Thoracic aorta (tissue), 2 donors: Measurements from ENCODE around the gene TRPV5. TPM values are rescaled to one million over a fixed set of nuclear protein-coding genes. Genes with fewer than 3 reads are reported as not detected.

Experiments
- ATAC-seq: fragments of 150-250 bp; one replicate; pipeline ENCODE4 v1.8.0; 2017; ENCODE audit warnings: low read depth; ENCODE audit not compliant: insufficient number of reproducible peaks, low FRiP score
- DNase-seq: peaks from one replicate; pipeline ENCODE4 v3.0.0-alpha.2; 2020; ENCODE audit warnings: low spot score
- H3K27ac ChIP-seq, 2 donors: fragments of 200-600 bp; sonication (generic); 1 replicate in 1 of 2; 2 replicates in 1 of 2; pipeline ENCODE4 v1.5.1; 2016; ENCODE audit warnings: mild to moderate bottlenecking in 2 of 2, moderate library complexity in 2 of 2
- H3K27me3 ChIP-seq: fragments of 200-600 bp; sonication (generic); replicated peaks from 2 replicates; pipeline ENCODE4 v1.6.0; 2016; ENCODE audit warnings: mild to moderate bottlenecking; ENCODE audit not compliant: insufficient read depth
- H3K36me3 ChIP-seq: fragments of 200-600 bp; sonication (generic); one replicate; pipeline ENCODE4 v1.5.1; 2016
- H3K4me1 ChIP-seq, 2 donors: fragments of 200-600 bp; sonication (generic); 1 replicate in 1 of 2; 2 replicates in 1 of 2; pipeline versions ENCODE4 v1.5.1 to v1.6.0; 2016; ENCODE audit warnings: low read depth in 2 of 2, mild to moderate bottlenecking in 1 of 2; ENCODE audit not compliant: control insufficient read depth in 1 of 2
- H3K4me3 ChIP-seq: fragments of 200-600 bp; sonication (generic); 2 replicates; pipeline ENCODE4 v1.5.1; 2016; ENCODE audit warnings: mild to moderate bottlenecking
- H3K9me3 ChIP-seq: fragments of 200-600 bp; sonication (generic); 2 replicates; pipeline ENCODE4 v1.5.1; 2016
- CTCF ChIP-seq: fragments of 200-600 bp; sonication (generic); IDR thresholded peaks from one replicate; pipeline ENCODE4 v1.5.1; 2019; ENCODE audit warnings: antibody characterized with exemption
- total RNA-seq, 2 donors: library from RNA; depleted of rRNA; stranded (reverse); fragments of >200 nt; gene quantifications; one replicate each; pipeline versions ENCODE4 v1.1.0 to v1.2.3, GENCODE V29; 2016

Gene TRPV5
- total RNA-seq, 2 donors from 2014 or later, result not detected

GRCh38 chr7:142948603-142949002 lies 15.1 kb upstream of the TRPV5 start:
- Histone ChIP-seq H3K4me1 (no peaks in the 10 kb centered on the region), H3K9me3 (no peaks in the 10 kb centered on the region), H3K27ac (no peak overlapping the region), H3K27me3 (no peaks in the 10 kb centered on the region), H3K36me3 (no peaks in the 10 kb centered on the region), H3K4me3 (no peak overlapping the region)
- DNase-seq (no peak), ATAC-seq (no peak)
- no peak for TF ChIP-seq CTCF

GRCh38 chr7:142945001-142945400 lies 11.5 kb upstream of the TRPV5 start:
- DNase-seq (no peak), ATAC-seq (no peak)
- no peaks in the 10 kb centered on the region for H3K27me3 ChIP-seq
- no peaks in the 10 kb centered on the region for H3K4me1 ChIP-seq
- H3K4me3 ChIP-seq, result no peak overlapping the region
- no peaks in the 10 kb centered on the region for H3K9me3 ChIP-seq
- TF ChIP-seq CTCF, result no peak
- no peaks in the 10 kb centered on the region for H3K36me3 ChIP-seq
- H3K27ac ChIP-seq, result no peak overlapping the region

DNA sequence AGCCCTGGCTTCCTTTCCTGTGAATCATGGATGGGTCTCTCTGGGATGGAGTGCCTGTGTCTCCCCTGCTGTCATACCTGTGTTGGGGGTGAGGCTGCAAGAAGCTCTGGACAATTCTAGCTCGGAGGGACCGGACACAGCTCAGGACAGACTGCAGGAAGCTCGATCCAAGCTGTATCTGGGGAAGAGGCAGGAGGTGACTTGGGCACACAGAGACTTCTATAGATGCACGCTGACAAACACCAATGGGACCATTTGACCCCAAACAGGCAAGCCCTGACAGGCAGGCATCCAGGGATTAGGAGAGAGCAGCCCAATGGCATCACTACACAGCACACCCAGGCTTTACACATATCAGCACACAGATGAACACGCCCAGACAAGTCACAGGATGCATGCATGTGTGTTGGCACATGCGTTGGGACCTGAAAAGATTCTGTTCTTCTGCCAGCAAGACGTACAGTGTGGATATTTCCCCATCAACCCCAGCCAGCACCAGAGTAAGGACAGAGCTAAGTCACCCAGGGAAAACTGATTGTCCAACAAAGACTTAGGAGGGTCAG lies 10.2 kb upstream of the TRPV5 start:
- Histone ChIP-seq H3K4me3 (no peak overlapping the region), H3K27me3 (no peaks in the 10 kb centered on the region), H3K9me3 (no peaks in the 10 kb centered on the region), H3K36me3 (no peaks in the 10 kb centered on the region), H3K4me1 (no peaks in the 10 kb centered on the region), H3K27ac (no peak overlapping the region)
- no peak for ATAC-seq
- no peak for TF ChIP-seq CTCF
- no peak for DNase-seq

- H3K27ac ChIP-seq, result no peak overlapping the region
- H3K36me3 ChIP-seq, result no peaks in the 10 kb centered on the region
- no peaks in the 10 kb centered on the region for H3K27me3 ChIP-seq
- ATAC-seq, result no peak
- H3K4me1 ChIP-seq, result no peaks in the 10 kb centered on the region
- no peak for TF ChIP-seq CTCF
- H3K9me3 ChIP-seq, result no peaks in the 10 kb centered on the region
- DNase-seq, result no peak
- no peak overlapping the region for H3K4me3 ChIP-seq
Observed at GRCh38 chr7:142942746-142943145, 9.2 kb upstream of the TRPV5 start.

GRCh38 chr7:142941541-142941940 lies 8.0 kb upstream of the TRPV5 start:
- no peak for DNase-seq
- no peak overlapping the region for H3K27ac ChIP-seq
- no peaks in the 10 kb centered on the region for H3K36me3 ChIP-seq
- no peak for ATAC-seq
- H3K9me3 ChIP-seq, result no peaks in the 10 kb centered on the region
- H3K4me3 ChIP-seq, result no peak overlapping the region
- H3K4me1 ChIP-seq, result no peaks in the 10 kb centered on the region
- no peak for TF ChIP-seq CTCF
- no peaks in the 10 kb centered on the region for H3K27me3 ChIP-seq
